ENCODE results near the gene AGPAT4. TPM values are rescaled to one million over a fixed set of nuclear protein-coding genes. Genes with fewer than 3 reads are reported as not detected.

AGPAT4 gene
- total RNA-seq, 4 donors from 2014 or later = 0.53 to 11.6 (median 3.3) TPM

GRCh38 chr6:161151660-161152526 lies 122.0 kb downstream of the AGPAT4 start:
- no peaks in the 10 kb centered on the region for H3K9me3 ChIP-seq
- no peak for DNase-seq
- no peaks in the 10 kb centered on the region for H3K27me3 ChIP-seq
- TF ChIP-seq, protein P1, sequence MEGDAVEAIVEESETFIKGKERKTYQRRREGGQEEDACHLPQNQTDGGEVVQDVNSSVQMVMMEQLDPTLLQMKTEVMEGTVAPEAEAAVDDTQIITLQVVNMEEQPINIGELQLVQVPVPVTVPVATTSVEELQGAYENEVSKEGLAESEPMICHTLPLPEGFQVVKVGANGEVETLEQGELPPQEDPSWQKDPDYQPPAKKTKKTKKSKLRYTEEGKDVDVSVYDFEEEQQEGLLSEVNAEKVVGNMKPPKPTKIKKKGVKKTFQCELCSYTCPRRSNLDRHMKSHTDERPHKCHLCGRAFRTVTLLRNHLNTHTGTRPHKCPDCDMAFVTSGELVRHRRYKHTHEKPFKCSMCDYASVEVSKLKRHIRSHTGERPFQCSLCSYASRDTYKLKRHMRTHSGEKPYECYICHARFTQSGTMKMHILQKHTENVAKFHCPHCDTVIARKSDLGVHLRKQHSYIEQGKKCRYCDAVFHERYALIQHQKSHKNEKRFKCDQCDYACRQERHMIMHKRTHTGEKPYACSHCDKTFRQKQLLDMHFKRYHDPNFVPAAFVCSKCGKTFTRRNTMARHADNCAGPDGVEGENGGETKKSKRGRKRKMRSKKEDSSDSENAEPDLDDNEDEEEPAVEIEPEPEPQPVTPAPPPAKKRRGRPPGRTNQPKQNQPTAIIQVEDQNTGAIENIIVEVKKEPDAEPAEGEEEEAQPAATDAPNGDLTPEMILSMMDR (IDR thresholded peaks at IDR 0.05) = no peak
- no peak for TF ChIP-seq POLR2A (IDR thresholded peaks at IDR 0.05)
- peaks cover 0 to 9% (median 0%) of the 10 kb centered on the region in 3 donors for H3K36me3 ChIP-seq
- H3K4me3 ChIP-seq = no peak overlapping the region
- no peak overlapping the region for H3K27ac ChIP-seq
- H3K4me1 ChIP-seq = no peaks in the 10 kb centered on the region

DNA sequence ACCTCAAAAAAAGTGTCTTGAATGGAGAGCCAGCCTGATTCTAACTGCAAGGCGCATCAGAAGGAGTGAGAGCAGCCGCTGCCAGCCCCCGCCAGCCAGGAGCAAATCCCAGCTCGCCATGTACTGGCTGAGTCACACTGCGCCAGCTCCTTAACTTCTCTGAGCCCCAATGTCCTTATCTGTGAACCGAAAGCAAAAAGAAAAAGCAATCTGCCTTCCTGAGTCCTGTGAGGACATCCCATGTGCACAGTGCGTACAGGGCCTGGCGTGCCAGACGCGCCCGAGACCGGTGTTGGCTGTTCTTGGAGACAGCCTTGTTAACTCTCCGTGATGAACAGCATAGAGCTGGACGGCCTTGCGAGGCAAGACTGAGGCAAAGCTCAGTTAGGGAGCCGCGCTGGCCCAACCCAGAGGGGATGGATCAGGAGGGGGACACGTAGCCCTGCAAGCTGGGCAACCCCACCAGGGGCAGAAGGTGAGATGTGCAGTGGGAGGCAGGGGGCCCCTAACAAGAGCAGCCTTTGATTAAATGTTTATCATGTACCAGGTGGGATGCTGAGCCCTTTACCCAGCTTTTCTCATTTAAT lies 122.7 kb downstream of the AGPAT4 start:
- Histone ChIP-seq H3K4me1 (no peaks in the 10 kb centered on the region), H3K9me3 (no peaks in the 10 kb centered on the region), H3K4me3 (no peak overlapping the region), H3K36me3 (peaks cover 0 to 9% (median 0%) of the 10 kb centered on the region in 3 donors), H3K27me3 (no peaks in the 10 kb centered on the region), H3K27ac (no peak overlapping the region)
- no peak for TF ChIP-seq POLR2A (IDR thresholded peaks at IDR 0.05)
- TF ChIP-seq, protein P1 (IDR thresholded peaks at IDR 0.05) = no peak
- no peak for DNase-seq

- no peaks in the 10 kb centered on the region for H3K4me1 ChIP-seq
- no peak overlapping the region for H3K4me3 ChIP-seq
- H3K27ac ChIP-seq = no peak overlapping the region
- no peaks in the 10 kb centered on the region for H3K9me3 ChIP-seq
- peaks cover 0 to 9% (median 0%) of the 10 kb centered on the region in 3 donors for H3K36me3 ChIP-seq
- TF ChIP-seq, protein P1 (IDR thresholded peaks at IDR 0.05) = no peak
- TF ChIP-seq POLR2A (IDR thresholded peaks at IDR 0.05) = no peak
- H3K27me3 ChIP-seq = no peaks in the 10 kb centered on the region
- DNase-seq = no peak
Measured at GRCh38 chr6:161150566-161150965, 123.3 kb downstream of the AGPAT4 start.

GRCh38 chr6:161150136-161150535 lies 123.7 kb downstream of the AGPAT4 start:
- Histone ChIP-seq H3K36me3 (peaks cover 0 to 9% (median 0%) of the 10 kb centered on the region in 3 donors), H3K27me3 (no peaks in the 10 kb centered on the region), H3K9me3 (no peaks in the 10 kb centered on the region), H3K4me3 (no peak overlapping the region), H3K27ac (no peak overlapping the region), H3K4me1 (no peaks in the 10 kb centered on the region)
- no peak for DNase-seq
- TF ChIP-seq, protein P1 (IDR thresholded peaks at IDR 0.05) = no peak
- TF ChIP-seq POLR2A (IDR thresholded peaks at IDR 0.05) = no peak

GRCh38 chr6:161143663-161144430 lies 130.0 kb downstream of the AGPAT4 start:
- H3K36me3 ChIP-seq = peaks cover 0 to 9% (median 0%) of the 10 kb centered on the region in 3 donors
- H3K27me3 ChIP-seq = no peaks in the 10 kb centered on the region
- no peak for DNase-seq
- H3K27ac ChIP-seq = no peak overlapping the region
- no peaks in the 10 kb centered on the region for H3K4me1 ChIP-seq
- H3K4me3 ChIP-seq = no peak overlapping the region
- H3K9me3 ChIP-seq = no peaks in the 10 kb centered on the region
- TF ChIP-seq, protein P1 (IDR thresholded peaks at IDR 0.05) = no peak
- TF ChIP-seq POLR2A (IDR thresholded peaks at IDR 0.05) = no peak
